GM11168 (cell line): Measurements from ENCODE around the gene ZNF532.
"Not testable (repeated sequence)": the region's sequence is repeated elsewhere in the genome, so short reads cannot be mapped to it uniquely, and the experiment has no call there.

Experiments used
- in situ Hi-C: fragments of 300-500 bp; cut with MboI; formaldehyde crosslinking; loops from one replicate; pipeline ENCODE4 v1.12.0; 2022; ENCODE audit warnings: low sequenced_read_pairs; ENCODE audit not compliant: unreplicated experiment

The ZNF532 gene, protein sequence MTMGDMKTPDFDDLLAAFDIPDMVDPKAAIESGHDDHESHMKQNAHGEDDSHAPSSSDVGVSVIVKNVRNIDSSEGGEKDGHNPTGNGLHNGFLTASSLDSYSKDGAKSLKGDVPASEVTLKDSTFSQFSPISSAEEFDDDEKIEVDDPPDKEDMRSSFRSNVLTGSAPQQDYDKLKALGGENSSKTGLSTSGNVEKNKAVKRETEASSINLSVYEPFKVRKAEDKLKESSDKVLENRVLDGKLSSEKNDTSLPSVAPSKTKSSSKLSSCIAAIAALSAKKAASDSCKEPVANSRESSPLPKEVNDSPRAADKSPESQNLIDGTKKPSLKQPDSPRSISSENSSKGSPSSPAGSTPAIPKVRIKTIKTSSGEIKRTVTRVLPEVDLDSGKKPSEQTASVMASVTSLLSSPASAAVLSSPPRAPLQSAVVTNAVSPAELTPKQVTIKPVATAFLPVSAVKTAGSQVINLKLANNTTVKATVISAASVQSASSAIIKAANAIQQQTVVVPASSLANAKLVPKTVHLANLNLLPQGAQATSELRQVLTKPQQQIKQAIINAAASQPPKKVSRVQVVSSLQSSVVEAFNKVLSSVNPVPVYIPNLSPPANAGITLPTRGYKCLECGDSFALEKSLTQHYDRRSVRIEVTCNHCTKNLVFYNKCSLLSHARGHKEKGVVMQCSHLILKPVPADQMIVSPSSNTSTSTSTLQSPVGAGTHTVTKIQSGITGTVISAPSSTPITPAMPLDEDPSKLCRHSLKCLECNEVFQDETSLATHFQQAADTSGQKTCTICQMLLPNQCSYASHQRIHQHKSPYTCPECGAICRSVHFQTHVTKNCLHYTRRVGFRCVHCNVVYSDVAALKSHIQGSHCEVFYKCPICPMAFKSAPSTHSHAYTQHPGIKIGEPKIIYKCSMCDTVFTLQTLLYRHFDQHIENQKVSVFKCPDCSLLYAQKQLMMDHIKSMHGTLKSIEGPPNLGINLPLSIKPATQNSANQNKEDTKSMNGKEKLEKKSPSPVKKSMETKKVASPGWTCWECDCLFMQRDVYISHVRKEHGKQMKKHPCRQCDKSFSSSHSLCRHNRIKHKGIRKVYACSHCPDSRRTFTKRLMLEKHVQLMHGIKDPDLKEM (N-terminal part only)

DNA sequence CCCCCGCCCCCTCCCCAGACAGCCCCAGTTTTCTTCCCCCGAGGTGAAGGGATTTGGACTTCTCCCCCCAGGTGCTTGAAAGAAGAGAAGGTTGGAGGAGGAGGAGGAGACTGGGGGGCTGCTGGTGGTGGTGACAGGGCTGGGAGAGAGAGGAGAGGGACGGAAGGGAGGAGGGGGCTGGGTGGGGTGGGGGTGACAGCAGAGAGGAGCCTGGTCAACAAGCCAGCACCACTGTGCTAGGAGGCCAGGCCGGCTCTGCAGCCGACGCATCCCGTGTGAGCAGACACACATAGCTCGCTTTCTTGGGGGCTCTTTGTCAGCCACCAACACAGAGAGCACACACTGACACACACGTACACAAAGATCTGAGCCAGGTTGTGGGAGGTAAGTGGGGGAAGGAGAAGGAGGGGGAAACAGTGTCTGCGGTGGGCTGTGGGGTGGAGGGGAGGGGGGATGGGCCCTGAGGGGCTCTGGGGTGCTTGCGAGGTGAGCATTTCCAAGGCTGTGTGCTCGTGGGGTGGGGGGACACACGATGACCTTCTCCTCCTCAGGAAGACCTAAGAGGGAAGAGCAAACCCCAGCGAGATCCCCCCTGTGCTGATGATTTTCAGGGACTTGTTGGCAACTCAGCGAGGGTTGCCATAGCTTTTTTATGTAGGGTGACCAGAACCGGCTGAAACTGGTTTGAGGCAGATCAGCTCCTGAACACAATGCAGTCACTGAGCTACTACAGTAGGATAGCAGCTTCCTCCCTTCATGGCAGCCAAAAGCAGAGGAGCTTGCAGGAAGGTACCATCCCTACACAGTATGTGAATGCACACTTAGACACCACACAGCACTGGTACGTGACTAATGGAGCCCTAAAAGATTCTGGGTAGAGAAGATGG is at the start of gene ZNF532:
ZNF532 (plus strand) TSS at position 732 of the 887 bp plus-strand sequence. CDS start 53,411 bp downstream, outside the sequence.
- in situ Hi-C loops = no loop called here

DNA sequence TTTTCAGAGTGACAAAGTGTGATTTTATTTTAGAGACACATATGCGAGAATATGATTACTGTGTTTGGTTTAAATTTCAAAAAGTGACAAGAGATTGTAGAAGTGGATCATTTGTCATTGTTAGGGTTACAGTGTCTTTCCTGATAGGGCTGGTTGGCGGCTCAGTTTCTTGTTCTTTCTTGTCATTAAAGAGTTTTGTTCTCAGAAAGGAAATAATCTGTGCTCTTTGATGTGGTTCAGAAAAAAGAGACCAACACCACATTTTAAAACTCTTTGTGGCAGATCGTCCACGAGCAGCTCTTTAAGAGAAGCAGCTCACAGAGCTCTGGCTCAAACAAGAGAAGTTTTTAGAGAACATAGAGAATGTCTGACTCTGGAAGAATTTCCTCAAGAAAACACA is 45.6 kb upstream of the ZNF532 start:
- in situ Hi-C loops = no loop called here

DNA sequence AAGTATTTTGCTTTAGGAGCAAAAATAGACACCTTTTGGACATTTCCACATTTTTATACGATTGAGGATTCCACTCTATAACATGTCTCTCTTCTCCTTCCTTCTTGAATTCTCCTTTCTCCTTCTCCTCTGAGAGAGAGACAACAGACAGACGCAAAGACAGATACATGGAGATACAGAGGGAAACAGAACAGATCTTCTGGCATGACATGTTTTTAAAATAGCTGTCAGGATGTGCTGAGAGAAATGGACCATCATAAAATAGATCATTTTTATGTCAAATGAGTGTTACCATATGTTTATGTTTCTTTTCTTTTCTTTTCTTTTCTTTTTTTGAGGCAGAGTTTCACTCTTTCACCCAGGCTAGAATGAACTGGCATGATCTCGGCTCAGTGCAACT is 44.4 kb upstream of the ZNF532 start:
- in situ Hi-C loops = no loop called here

DNA sequence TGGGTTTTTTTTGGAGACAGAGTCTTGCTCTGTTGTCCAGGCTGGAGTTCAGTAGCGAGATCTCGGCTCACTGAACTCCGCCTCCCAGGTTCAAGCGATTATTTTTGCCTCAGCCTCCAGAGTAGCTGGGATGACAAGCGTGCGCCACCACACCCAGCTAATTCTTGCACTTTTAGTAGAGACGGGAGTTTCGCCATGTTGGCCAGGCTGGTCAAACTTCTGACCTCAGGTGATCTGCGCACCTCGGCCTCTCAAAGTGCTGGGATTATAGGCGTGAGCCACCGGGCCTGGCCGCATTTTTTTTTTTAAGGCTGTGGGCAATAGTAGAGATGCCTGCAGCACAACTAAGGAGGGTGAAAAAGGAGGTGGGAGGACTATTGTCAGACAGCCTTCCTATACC is 41.7 kb upstream of the ZNF532 start:
- in situ Hi-C loops = no loop called here

DNA sequence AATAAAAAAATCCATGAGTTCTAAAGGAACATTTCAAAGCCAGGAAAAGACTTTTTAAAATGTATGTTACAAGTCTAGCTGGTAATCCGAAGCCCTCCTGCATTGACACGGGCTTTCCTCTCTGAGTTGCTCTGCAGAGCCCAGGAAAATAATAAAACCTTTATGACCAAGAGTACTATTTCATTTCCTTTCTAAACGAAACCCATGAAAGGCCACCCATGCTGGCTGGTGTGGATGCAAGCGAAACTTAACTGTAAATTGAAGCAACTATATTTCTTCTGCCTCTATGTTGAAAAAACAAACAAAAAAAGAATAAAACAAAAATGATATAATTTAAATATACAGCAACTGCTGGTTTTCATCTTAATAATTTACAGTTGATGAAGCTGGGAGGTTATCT is 41.3 kb upstream of the ZNF532 start:
- in situ Hi-C loops = no loop called here

DNA sequence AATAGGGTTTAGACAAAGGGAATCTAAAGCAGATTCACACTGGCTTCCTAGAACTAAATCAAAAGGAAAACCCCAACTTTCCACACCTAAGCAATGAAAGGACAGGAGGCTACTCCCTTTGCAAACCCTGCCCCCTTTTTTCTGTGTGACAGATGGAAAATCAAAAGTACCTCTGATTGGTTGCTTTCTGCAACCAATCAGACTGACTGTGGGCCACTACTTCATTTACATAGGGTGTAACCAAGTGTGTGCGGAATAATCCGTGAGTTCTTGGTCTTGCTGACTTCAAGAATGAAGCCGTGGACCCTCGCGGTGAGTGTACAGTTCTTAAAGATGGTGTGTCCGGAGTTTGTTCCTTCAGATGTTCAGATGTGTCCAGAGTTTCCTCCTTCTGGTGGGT is 37.8 kb upstream of the ZNF532 start:
- in situ Hi-C loops = not testable (repeated sequence)

DNA sequence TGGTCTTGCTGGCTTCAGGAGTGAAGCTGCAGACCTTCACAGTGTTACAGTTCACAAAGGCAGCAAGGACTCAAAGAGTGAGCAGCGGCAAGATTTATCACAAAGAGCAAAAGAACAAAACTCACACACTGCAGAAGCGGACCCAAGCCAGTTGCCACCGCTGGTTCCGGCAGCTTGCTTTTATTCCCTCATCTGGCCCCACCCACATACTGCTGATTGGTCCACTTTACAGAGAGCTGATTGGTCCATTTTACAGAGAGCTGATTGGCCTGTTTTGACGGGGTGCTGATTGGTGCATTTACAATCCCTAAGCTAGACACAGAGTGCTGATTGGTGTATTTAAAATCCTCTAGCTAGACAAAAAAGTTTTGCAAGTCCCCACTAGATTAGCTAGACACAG is 37.2 kb upstream of the ZNF532 start:
- in situ Hi-C loops = no loop called here

DNA sequence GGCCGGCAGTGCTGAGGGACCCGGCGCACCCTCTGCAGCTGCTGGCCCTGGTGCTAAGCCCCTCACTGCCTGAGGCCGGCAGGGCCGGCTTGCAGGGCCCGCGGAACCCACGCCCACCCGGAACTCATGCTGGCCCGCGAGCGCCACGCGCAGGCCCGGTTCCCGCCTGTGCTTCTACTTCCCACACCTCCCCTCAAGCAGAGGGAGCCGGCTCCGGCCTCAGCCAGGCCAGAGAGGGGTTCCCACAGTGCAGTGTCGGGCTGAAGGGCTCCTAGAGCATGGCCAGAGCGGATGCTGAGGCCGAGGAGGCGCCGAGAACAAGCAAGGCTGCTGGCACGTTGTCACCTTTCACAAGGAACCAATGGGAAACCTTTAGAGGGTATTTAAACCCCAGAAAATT is 36.8 kb upstream of the ZNF532 start:
- in situ Hi-C loops = no loop called here

DNA sequence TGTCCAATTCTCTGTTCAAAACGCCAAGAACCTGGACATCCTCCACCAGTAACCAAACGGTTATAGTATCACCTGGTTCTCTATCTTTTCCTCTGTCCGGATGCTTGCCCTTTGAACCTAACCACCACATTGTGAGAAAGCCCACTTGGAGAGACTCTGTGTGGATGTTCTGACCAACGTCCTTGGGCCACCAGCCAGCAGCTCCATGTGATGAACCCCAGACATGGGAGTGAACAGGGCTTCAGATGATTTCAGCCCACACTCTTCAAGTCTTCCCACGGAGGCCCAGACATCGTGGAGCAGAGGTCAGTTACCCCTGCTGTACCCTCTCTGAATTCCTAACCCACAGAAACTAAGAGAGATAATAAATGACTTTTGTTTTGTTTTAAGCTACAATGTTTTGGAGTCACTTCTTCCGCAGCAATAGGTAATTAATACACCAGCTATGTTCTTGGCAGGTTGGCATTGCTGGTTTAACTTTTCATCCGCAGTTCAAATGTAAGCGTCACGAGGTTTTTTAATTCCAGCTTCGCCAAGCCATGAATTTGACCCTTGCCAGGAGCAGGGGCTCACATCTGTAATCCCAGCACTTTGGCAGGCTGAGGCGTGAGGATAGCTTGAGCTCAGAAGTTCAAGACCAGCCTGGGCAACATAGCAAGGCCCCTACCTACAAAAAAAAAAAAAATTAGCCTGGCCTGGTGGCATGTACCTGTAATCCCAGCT is 36.1 kb upstream of the ZNF532 start:
- in situ Hi-C loops = no loop called here

DNA sequence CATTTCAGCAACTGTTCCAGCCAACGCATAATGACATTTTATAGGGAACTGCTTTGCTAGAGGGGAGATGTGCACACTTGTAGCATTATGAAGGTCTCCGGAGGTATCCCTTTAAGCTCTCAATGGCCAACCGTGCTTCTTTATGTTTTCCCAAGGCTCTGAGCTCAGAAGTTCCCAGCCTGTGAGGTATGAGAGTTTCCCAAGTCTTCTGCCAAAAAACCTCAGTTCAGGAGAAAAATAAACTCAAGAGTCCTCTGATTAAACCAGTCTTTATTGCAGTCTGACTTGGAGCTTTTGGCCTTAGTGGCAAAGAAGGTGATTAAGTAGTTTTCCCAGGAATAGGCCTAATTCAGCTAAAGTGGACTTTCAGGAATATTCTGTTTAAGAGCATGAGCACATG is 35.4 kb upstream of the ZNF532 start:
- in situ Hi-C loops = no loop called here

DNA sequence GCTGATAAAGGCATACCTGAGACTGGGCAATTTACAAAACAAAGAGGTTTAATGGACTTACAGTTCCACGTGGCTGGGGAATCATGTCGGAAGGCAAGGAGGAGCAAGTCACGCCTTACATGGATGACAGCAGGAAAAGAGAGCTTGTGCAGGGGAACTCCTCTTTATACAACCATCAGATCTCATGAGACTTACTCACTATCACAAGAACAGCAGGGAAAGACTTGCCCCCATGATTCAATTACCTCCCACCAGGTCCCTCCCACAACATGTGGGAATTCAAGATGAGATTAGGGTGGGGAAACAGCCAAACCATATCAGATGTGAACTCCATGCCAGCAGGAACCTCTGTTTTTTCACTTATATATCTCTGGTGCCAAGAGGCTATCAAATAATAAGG is 34.8 kb upstream of the ZNF532 start:
- in situ Hi-C loops = not testable (repeated sequence)

DNA sequence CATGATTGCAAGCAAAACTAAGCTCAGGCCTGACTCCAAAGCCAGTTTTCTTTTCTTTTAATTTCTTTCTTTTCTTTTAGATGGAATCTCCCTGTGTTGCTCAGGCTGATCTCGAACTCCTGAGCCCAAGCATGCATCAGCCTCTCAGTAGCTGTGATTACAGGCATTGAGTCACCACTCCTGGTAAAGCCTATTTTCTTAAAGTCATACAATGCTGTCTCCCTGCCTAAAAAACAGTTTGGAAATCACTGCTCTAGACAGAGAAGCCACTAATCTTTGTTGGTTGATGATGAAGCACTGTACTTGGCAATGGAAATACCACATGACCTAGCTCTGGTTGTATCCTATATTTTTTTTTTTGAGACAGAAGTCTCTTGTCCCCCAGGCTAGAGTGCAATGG is 33.1 kb upstream of the ZNF532 start:
- in situ Hi-C loops = no loop called here

DNA sequence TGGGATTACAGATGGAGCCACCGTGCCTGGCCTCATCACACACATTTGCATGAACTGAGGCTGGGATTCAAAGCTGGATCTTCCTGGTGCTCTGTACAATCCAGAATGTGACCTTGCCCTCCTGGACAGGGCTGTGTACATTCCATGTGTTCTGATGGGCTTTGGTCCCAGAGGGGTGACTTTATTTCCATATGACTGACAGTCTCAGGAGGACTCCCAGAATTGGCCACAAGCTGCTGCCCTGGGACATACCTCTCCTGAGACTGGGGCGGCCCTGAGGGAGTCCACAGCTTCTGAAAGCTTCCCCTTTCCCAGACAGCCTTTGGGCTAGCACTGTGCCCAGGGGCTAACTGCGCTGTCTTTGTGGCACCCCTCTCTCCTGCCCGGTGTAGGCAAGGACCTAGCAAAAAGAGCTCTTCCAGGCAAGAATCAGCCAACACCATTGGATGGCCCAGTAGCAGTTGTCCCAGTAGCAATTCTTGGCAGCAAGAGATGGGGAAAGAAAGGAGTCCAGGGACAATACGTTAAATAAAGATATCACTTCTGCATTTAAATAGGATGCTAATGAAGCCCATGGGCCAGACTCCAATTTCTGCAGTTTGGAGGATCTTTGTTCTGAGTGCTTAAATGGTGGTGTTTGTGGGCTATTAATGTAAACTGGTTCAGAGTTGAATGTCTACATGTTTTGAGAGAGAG is 26.4 kb upstream of the ZNF532 start:
- in situ Hi-C loops = no loop called here

DNA sequence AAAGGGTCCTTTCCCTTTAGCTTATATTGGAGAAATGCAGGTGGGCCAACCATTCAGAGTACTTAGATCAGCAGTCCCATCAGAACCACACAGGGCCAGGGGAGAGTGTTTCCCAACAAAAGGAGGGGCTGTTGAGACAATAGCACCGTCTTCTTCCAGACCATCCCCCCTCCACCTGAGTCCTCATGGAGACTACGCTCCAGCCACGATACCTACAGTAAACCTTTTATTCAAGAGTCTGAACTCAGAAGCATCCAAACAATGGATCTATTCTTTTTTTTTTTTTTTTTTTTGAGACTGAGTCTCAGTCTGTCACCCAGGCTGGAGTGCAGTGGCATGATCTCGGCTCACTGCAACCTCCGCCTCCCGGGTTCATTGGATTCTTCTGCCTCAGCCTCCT is 25.7 kb upstream of the ZNF532 start:
- in situ Hi-C loops = no loop called here

DNA sequence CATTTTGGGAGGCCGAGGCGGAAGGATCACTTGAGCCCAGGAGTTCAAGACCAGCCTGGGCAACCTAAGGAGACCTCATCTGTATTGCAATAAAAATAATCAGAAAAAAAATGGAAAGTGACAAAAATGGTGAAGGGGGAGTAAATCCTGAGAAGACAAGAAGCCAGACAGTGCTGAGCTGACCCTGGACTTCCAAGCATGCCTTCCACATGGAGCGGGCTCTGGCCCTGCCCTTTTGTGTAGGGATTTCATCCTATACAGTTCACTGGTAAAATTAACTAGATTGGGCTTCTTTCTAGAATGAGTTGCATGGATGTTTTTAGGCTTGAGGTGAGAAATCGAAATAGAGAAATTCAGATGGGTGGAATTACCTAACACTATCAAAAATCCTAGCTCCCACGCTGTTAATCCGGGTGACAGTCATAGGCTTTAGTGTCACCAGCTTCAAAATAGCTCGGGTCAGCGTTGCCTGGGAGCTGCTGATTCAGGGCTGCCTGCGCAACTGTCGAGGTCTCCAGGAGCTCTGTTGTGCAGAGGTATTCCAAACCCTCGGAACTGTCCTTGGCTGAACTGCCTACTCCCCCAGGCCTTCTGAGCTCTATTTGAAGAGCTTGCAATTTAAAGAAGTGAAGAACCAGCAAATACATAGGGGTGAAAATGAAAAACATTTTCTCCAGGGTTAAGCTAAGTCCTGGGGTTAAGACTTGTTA is 21.5 kb upstream of the ZNF532 start:
- in situ Hi-C loops = no loop called here

DNA sequence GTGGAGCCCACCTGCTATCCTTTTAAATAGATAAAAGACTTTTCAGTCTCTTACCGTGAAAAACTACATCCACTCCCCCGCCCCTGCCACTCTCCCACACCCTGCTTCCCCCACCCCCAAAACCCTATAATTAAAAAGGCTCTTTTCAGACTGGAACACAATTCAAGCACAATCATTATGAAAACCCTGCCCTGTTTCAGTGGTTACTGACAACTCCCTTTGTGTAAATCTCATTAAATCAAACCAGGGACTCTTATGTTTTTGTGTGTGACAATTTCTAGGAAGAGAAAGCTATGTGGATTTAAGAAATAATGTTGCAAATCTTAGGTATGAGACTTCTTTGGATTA is 21.0 kb upstream of the ZNF532 start:
- in situ Hi-C loops = no loop called here

DNA sequence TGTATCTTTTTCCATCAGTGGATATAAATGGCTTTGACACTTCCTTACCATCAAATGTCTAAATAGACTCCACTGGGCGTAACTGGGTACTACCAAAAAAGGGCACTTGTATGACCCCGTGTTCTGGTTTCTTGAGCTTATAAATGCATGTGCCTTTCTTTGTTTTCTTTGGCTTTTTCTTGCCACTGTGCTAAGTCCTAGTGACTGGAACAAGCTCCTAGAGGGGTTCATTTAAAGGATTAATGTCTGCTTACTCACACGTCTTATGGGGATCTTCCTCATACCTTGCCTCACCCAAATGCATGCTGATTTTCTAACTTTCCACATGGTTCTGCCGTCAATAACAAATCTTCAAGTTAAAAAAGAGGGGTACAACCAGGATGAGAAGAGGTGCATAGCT is 19.8 kb upstream of the ZNF532 start:
- in situ Hi-C loops = no loop called here
